SIG-M5 treated with dmso at 0.1 percent for 504 hours (cell line): ENCODE measurements around the gene MTARC1.

ENCODE experiments used
- DNase-seq: peaks from one replicate; lab custom pipeline; 2025; ENCODE audit not compliant: unreplicated experiment; lab: John Stamatoyannopoulos, UW

Gene MTARC1

DNA sequence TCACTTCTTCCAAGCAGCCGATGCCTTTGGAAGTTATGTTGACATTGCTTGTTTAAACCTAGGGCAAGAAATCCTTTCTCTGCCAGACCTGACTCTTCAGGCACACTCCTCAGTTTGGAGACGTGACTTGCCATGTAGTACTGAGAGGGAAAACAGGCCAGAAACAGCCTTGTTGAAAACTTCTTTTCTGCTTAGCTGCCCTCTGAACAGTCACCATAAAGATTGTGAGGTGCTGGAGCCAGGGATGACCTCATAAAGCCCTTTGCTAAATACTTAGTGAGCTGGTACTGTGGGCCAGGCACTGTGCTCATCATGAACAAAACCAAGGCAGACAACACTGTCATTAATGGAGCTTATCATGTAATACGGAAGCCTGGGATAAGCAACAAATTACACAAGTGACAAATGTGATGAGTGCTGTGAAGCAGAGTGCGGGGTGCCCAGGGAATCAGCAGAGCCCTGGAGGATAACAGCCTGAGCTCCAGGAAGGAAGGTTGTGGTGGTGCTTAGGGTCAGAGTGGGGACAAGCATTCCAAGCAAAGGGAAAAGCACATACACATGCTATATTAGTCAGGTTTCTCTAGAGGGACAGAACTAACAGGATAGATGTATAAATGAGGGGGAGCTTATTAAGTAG lies 42.4 kb downstream of the MTARC1 start:
- DNase-seq: no peak

DNA sequence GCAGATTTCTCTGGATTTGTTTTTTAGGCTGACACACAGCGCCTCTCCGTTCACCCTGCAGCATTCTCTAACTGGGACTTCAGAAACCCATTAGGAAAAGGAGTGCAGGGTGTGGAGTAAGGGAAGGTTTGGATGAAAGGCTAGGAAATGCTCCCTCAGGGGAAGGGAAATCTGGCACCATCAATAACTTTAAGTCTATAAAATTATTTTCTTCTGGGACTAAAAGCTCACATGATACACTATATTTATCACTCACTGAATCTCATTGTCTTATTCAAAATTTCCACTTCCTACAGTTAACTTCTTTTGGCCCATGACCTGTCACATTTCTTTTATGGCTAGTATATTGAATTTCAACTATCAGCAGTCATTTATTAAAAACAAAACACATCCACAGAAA lies 46.7 kb downstream of the MTARC1 start:
- DNase-seq: no peak

DNA sequence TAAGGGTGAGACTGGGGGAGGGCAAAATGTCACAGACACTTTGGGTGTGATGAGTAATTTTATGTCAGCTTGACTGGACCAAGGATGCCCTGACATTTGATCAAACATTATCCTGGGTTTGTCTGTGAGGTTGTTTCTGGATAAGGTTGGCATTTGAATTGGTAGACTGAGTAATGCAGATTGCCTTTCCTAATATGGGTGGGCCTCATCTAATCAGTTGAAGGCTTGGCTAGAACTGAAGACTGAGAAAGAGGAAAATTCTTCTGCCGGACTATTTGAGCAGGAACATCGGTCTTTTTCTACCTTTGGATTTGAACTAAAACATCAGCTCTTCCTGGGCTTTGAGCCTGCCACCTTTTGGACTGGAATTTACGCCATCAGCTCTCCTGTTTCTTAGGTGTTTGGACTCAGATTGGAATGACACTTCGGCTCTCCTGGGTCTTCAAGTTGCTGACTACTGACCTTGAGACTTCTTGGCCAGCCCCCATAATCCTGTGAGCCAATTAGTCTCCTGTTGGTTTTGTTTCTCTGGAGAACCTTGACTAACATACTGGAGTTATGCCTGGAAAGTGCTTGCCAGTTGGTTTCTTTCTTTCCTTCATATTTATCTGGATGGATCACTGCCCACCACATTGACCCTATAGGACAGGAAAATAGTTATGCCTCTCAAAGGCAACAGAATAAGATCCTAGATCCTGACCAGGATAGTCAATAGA lies 47.6 kb downstream of the MTARC1 start:
- no peak for DNase-seq
